ENCODE measurements around the gene SCGN.
A peak's percentile ranks its signal among the peaks of the same experiment; 100 is the strongest.

The SCGN gene

GRCh38 chr6:25652007-25652515 is at the start of gene SCGN:
Gene SCGN, plus strand, starts transcription at chr6:25652215. Its CDS starts 189 bp downstream, at chr6:25652404.
- peak; percentile 2 to 18 for DNase-seq

DNA sequence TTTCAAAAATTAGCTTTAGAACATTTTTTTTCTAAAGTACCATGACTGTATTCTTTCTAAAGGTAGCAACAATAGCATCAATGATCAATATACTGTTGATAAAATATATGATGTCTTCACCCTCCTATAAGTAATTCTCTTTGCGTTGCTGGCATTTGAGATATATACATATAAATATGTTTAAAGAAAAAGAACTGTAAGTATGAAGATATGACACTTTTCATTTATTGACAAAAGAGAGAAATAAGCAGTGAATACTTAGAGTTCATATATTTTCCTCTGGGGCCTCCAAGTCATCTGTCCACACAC is 49.4 kb upstream of the SCGN start:
- no peak for DNase-seq

GRCh38 chr6:25603251-25603650 is 48.8 kb upstream of the SCGN start:
- no peak for DNase-seq

DNA sequence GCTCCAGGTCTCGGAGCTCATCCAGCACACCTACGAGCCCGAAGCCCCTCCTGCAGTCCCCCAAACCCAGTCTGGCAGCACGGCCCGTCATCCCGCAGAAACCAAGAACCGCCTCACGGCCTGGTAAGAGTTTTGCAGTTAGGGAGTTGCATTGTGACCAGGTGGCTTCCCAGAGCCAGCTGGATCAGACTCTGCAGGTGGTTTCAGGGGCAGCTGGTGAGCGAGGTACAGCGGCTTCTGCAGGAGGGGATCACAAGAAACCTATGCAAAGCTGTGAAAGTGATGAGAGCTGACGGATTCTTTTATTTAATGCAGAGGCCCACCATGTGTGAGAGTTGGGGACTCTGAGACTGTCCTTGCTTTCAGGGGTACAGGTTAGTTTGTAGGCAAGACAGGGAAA is 45.9 kb upstream of the SCGN start:
- no peak for DNase-seq

DNA sequence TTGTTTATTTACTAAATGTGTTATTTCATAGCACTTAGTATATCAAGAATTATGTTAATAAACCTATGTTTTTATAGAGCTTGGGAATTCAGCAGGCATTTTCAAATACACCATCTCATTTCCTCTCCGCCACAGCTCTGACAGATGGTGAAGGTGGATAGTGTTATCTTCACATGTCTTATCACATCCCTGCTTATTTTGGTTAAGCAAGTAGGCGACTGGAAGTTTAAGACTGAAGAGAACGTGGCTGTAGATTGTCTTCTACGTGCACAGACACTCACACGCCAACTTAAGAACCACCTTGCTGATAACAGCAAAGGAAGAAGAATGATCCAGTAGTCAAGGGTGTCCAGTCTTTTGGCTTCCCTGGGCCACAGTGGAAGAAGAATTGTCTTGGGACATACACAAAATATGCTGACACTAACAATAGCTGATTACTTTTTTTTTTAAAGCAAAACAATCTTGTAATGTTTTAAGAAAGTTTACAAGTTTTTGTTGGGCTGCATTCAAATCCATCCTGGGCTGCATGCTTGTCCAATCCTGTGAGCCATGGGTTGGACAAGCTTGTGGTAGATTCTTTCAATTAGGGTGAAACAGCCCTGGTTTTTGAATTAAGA is 43.3 kb upstream of the SCGN start:
- no peak for DNase-seq

DNA sequence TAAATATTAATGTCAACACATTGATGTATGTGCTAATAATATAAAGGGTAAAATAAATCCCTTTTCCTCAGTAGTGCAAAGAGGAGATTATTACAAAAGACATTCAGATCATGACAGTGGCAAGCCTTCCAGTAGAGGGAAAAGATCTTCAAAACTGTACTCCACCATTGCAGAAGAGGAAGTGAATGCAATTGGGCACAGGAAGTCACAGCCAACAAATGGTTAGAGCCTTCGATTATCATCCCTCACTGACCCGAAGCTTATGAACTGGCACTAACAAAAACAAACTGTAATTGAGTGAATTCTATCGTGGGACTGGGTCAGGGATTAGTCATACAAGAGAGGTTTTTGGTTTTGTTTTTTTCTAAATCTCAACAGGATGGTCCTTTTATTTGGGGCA is 39.3 kb upstream of the SCGN start:
- no peak for DNase-seq

GRCh38 chr6:25613415-25613814 is 38.6 kb upstream of the SCGN start:
- no peak for DNase-seq

- DNase-seq: no peak
These were observed 38.0 kb upstream of the SCGN start for GRCh38 chr6:25614052-25614451.

GRCh38 chr6:25615471-25615870 is 36.5 kb upstream of the SCGN start:
- DNase-seq: no peak

GRCh38 chr6:25617997-25618396 is 34.0 kb upstream of the SCGN start:
- DNase-seq: no peak

GRCh38 chr6:25619217-25619616 is 32.8 kb upstream of the SCGN start:
- DNase-seq: no peak

DNA sequence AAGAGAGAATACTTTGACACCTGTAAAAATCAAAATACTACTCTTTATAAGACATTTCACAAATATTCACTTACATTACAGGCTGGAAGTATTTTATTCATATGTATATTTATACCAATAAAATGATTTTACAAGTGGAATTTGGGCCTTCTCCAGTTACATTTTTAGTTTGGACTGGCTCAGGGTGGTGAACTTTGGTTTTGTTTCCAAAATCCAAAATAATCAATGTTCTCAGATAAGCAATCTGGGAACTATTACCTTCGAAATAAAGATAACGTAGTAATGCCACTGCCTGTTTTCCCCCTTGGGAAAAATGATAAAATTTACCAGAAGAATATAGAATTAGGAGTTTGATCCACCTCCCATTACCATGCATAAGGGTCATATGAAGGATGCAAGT is 31.6 kb upstream of the SCGN start:
- DNase-seq: no peak

DNA sequence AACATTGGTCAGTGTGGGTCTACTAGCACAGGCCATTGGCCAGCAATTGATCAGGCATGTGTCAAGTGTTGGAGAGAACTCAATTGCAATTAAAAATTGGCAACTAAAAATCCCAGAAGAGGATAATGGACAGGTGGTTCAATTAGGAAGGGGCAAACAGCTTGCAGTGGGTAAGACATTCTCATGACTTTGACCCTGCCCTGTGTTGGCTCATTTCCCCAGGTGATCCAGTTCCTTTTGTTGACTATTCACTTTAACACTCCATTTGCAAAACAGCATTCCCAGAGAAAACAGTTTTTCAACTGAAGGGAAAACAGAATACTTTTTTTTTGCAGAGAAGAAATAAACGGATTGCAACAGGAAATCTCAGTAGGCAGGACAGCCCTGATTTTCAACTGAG is 28.9 kb upstream of the SCGN start:
- DNase-seq: no peak

GRCh38 chr6:25623879-25624278 is 28.1 kb upstream of the SCGN start:
- DNase-seq: no peak

DNA sequence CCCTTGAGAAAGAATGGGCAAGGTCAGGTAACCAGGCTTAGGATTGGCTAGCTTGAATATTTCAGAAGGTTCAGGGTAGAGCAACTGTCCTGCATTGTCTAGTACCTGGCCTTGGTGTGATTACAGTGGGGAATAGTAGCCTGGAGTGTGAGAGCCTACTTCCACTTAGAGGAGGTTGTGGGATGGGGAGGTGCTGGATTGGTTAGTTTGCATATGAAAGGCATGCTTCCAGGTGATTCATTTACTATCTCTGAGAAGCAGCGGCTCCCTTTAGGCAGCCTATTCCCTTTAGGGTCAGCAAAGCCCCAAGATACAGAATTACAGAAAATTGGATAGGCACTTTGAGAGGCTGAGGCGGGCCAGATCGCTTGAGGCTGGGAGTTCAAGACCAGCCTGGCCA is 25.0 kb upstream of the SCGN start:
- DNase-seq: no peak

GRCh38 chr6:25628471-25629197 is 23.4 kb upstream of the SCGN start:
- no peak for DNase-seq

GRCh38 chr6:25629198-25629576 is 22.8 kb upstream of the SCGN start:
- DNase-seq: no peak

DNA sequence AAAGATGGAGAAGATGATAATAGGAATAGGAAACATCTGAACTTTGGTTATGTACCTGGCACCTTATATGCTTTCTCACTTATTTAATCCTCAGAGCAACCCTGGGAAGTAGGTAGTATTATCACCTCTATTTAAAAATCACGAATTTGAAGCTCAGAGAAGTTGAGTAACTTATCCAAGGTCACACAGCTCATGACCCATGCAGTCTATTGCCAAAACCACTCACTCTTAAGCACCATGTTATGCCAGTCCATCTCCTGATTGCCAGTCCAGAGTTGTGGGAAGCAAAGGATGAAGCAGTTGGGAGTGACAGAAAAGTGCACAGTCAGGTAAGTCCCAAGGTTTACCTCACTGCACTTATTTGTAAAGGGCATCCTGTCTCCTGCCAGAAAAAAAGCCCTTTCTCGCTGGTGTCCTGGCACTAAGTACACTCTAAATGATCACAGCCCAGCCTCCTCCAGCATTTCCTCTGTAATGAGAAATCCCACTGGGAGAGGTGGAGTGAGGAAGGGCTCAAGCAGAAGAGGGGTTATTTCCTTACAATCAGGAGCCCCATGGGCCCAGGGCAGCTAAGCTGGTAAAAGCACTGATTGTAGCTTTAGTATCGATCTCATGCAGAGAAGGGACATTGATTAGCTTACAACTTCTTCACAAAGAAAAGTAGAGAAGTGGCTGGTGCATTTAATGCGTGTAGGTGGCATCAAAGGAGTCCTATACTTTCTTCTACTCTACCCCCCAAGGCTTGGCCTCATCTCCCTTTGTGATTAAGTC is 21.3 kb upstream of the SCGN start:
- DNase-seq: no peak

- no peak for DNase-seq
These were observed 16.1 kb upstream of the SCGN start for GRCh38 chr6:25635886-25636317.

- DNase-seq: no peak
These were observed 14.8 kb upstream of the SCGN start for GRCh38 chr6:25637211-25637610.

DNA sequence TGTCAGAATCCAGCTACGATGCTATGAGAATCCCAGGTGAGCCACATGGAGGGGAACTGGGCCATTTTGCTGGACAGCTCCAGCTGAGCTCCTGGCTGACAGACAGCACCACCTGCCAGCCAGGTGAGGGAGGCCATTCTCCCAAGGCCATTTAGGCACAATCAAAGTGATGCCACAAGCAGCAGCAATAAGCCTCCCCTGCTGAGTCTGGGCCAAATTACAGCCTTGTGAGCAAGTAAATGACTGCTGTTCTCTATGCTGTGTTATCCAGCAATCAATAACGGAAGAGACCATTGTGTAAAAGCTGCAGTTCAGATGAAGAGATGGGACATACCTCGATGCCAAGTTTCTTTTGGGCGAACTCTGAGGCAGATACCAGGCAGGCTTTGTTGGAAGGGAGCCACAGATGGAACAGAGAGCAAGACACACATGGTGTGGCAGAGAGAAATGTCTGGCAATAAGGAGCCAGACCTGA is 14.0 kb upstream of the SCGN start:
- no peak for DNase-seq

- DNase-seq: no peak
These were observed 12.4 kb upstream of the SCGN start for GRCh38 chr6:25639653-25640052.

- DNase-seq: no peak
These were observed 11.6 kb upstream of the SCGN start for GRCh38 chr6:25640446-25640845.

DNA sequence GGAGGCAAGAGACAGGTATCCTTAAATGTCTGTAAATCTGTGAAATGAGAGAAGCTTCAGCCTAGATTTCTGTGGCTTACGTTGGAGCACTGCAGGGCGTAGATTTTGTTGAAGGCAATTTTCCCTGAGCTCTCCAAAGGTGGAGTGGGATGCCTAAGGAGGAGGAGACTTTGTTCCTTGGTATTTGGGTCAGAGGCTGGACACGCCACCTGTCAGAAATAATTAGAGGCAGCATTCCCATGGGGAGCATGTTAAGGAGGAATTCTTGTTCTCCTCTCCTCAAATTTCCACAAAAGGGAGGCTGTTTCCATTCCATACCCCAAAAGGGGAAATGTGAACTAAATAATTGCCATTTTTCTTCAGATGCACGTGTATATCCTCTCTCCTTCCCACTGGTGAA is 11.1 kb upstream of the SCGN start:
- DNase-seq: no peak

All from activated CD4-positive, alpha-beta T cell treated with anti-CD3 and anti-CD28 coated beads for 4 hours (primary cell).